H1 (cell line): ENCODE data around the gene GALNT4. TPM values are rescaled to one million over a fixed set of nuclear protein-coding genes. Genes with fewer than 3 reads are reported as not detected.

Source experiments
- CTCF ChIA-PET: fragments of 300-600 bp; sonication (Branson Sonifier 250); formaldehyde crosslinking; loops from one replicate; lab custom pipeline; 2021; ENCODE audit not compliant: partially characterized antibody; lab: Charles Lee
- POLR2A ChIA-PET: fragments of 300-600 bp; sonication (Branson Sonifier 250); formaldehyde crosslinking; loops from one replicate; lab custom pipeline; 2021; ENCODE audit warnings: inconsistent platforms; ENCODE audit not compliant: partially characterized antibody; lab: Charles Lee
- DNase-seq, 2 experiments: peaks; one replicate each; pipeline versions ENCODE4 v3.0.0 to v3.0.0-alpha.2; 2010 to 2022; ENCODE audit warnings: low spot score in 2 of 2, low read depth in 1 of 2, mixed read lengths in 1 of 2
- FAIRE-seq: peaks from 2 replicates; lab custom pipeline; 2011; peaks lifted over from hg19 to GRCh38; lab: Jason Lieb, UNC
- H2AFZ ChIP-seq: 2 replicates; pipeline ENCODE4 v1.8.1; 2012; ENCODE audit warnings: low read length, inconsistent platforms
- H2AK5ac ChIP-seq: 2 replicates; pipeline ENCODE4 v1.6.1; 2013; ENCODE audit warnings: low read depth, low read length
- H2BK120ac ChIP-seq: replicated peaks from 2 replicates; pipeline ENCODE3; 2013; ENCODE audit warnings: low read depth, low read length, inconsistent platforms
- H2BK12ac ChIP-seq: 2 replicates; pipeline ENCODE4 v1.6.1; 2013; ENCODE audit warnings: low read depth, low read length
- H2BK15ac ChIP-seq: 2 replicates; pipeline ENCODE4 v1.6.1; 2013; ENCODE audit warnings: low read length
- H2BK20ac ChIP-seq: 2 replicates; pipeline ENCODE4 v1.6.1; 2013; ENCODE audit warnings: low read length
- H2BK5ac ChIP-seq: 2 replicates; pipeline ENCODE4 v1.6.1; 2013; ENCODE audit warnings: low read depth, low read length
- H3K14ac ChIP-seq: 2 replicates; pipeline ENCODE4 v1.6.1; 2013; ENCODE audit warnings: inconsistent platforms; ENCODE audit not compliant: insufficient read length
- H3K18ac ChIP-seq: 2 replicates; pipeline ENCODE4 v1.6.1; 2013; ENCODE audit warnings: low read length; ENCODE audit errors: extremely low read depth
- H3K23ac ChIP-seq: 2 replicates; pipeline ENCODE4 v1.6.1; 2013; ENCODE audit warnings: inconsistent platforms; ENCODE audit not compliant: insufficient read length
- H3K23me2 ChIP-seq: 2 replicates; pipeline ENCODE4 v1.6.1; 2013; ENCODE audit warnings: low read depth, low read length
- H3K27ac ChIP-seq: 2 replicates; pipeline ENCODE4 v1.6.1; 2011; ENCODE audit warnings: low read depth, low read length, inconsistent platforms
- H3K27me3 ChIP-seq, 4 experiments: replicated peaks in 1 of 4; 1 replicate in 1 of 4; 2 replicates in 3 of 4; pipeline versions ENCODE4 v1.6.1 to v1.8.1; 2011 to 2013; ENCODE audit warnings: low read length in 3 of 4, mild to moderate bottlenecking in 3 of 4, inconsistent platforms in 2 of 4, mixed read lengths in 2 of 4, moderate library complexity in 1 of 4; ENCODE audit not compliant: control insufficient read depth in 3 of 4, insufficient read depth in 3 of 4; ENCODE audit errors: extremely low read depth in 1 of 4
- H3K36me3 ChIP-seq, 4 experiments: 2 replicates each; pipeline versions ENCODE4 v1.6.1 to v1.8.1; 2011 to 2013; ENCODE audit warnings: mild to moderate bottlenecking in 4 of 4, low read length in 3 of 4, moderate library complexity in 2 of 4, control low read depth in 1 of 4, inconsistent platforms in 1 of 4; ENCODE audit not compliant: insufficient read depth in 4 of 4, control insufficient read depth in 2 of 4
- H3K4ac ChIP-seq: replicated peaks from 2 replicates; pipeline ENCODE3; 2013; ENCODE audit warnings: low read length, low read depth, mixed read lengths, inconsistent platforms; ENCODE audit not compliant: insufficient read length
- H3K4me1 ChIP-seq, 4 experiments: replicated peaks in 1 of 4; 1 replicate in 1 of 4; 2 replicates in 3 of 4; pipeline versions ENCODE4 v1.6.1 to v1.8.1; 2011 to 2013; ENCODE audit warnings: low read length in 3 of 4, inconsistent platforms in 2 of 4, mixed read lengths in 1 of 4; ENCODE audit not compliant: insufficient read depth in 4 of 4, control insufficient read depth in 3 of 4
- H3K4me2 ChIP-seq, 2 experiments: 2 replicates each; pipeline versions ENCODE4 v1.6.1 to v1.8.1; 2011 to 2013; ENCODE audit warnings: low read depth in 2 of 2, low read length in 2 of 2, control low read depth in 1 of 2, inconsistent platforms in 1 of 2, mild to moderate bottlenecking in 1 of 2; ENCODE audit not compliant: insufficient read depth in 1 of 2
- H3K4me3 ChIP-seq, 4 experiments: fragments of 200-600, 300-600 bp in 1 of 4; sonication (generic), shearing (Covaris generic), sonication (Bioruptor Twin) in 1 of 4; 2 replicates each; pipeline versions ENCODE4 v1.5.1 to v1.8.1; 2011 to 2016; ENCODE audit warnings: low read length in 4 of 4, low read depth in 3 of 4, control low read depth in 2 of 4, inconsistent platforms in 2 of 4, mild to moderate bottlenecking in 2 of 4, mixed read lengths in 1 of 4, moderate library complexity in 1 of 4; ENCODE audit not compliant: insufficient read depth in 2 of 4; ENCODE audit errors: extremely low read depth in 1 of 4
- H3K56ac ChIP-seq: replicated peaks from 2 replicates; pipeline ENCODE3; 2013; ENCODE audit warnings: low read depth, mild to moderate bottlenecking, mixed read lengths, low read length, inconsistent platforms; ENCODE audit not compliant: insufficient read length
- H3K79me1 ChIP-seq: 2 replicates; pipeline ENCODE4 v1.6.1; 2013; ENCODE audit warnings: low read depth, low read length, control low read depth
- H3K79me2 ChIP-seq, 2 experiments: 2 replicates each; pipeline versions ENCODE4 v1.6.1 to v1.8.1; 2012 to 2013; ENCODE audit warnings: low read length in 2 of 2, mild to moderate bottlenecking in 2 of 2, inconsistent platforms in 1 of 2; ENCODE audit not compliant: insufficient read depth in 2 of 2, control insufficient read depth in 1 of 2
- H3K9ac ChIP-seq, 4 experiments: replicated peaks in 1 of 4; 1 replicate in 1 of 4; 2 replicates in 3 of 4; pipeline versions ENCODE4 v1.6.1 to v1.8.1; 2011 to 2013; ENCODE audit warnings: low read depth in 3 of 4, low read length in 3 of 4, control low read depth in 2 of 4, mild to moderate bottlenecking in 2 of 4, moderate library complexity in 2 of 4, inconsistent platforms in 1 of 4; ENCODE audit errors: extremely low read depth in 1 of 4
- H3K9me3 ChIP-seq, 2 experiments: 2 replicates each; pipeline versions ENCODE4 v1.6.1 to v1.8.1; 2012 to 2013; ENCODE audit warnings: mild to moderate bottlenecking in 2 of 2, moderate library complexity in 2 of 2, control low read depth in 1 of 2, inconsistent platforms in 1 of 2, low read depth in 1 of 2, low read length in 1 of 2, mixed read lengths in 1 of 2; ENCODE audit not compliant: insufficient read depth in 2 of 2
- H4K20me1 ChIP-seq, 2 experiments: replicated peaks in 1 of 2; 2 replicates each; pipeline versions ENCODE3 to v1.8.1; 2011 to 2013; ENCODE audit warnings: inconsistent platforms in 2 of 2, low read length in 2 of 2, mild to moderate bottlenecking in 1 of 2; ENCODE audit not compliant: insufficient read depth in 2 of 2, control insufficient read depth in 1 of 2
- H4K5ac ChIP-seq: 2 replicates; pipeline ENCODE4 v1.6.1; 2013; ENCODE audit warnings: low read length, low read depth, mixed read lengths, inconsistent platforms; ENCODE audit not compliant: insufficient read length
- H4K8ac ChIP-seq: 2 replicates; pipeline ENCODE4 v1.8.0; 2013; ENCODE audit warnings: mild to moderate bottlenecking, moderate library complexity, low read length, inconsistent platforms; ENCODE audit not compliant: insufficient read depth; ENCODE audit errors: extremely low read depth
- H4K91ac ChIP-seq: replicated peaks from 2 replicates; pipeline ENCODE3; 2013; ENCODE audit warnings: low read length, mixed read lengths, inconsistent platforms; ENCODE audit not compliant: insufficient read length
- BACH1 ChIP-seq: IDR thresholded peaks from 2 replicates; pipeline ENCODE4 v1.6.1; 2012; ENCODE audit warnings: low read length, improper control_type of control experiment
- FOSL1 ChIP-seq: IDR thresholded peaks from 2 replicates; pipeline ENCODE4 v1.6.1; 2011; ENCODE audit warnings: mild to moderate bottlenecking, low read depth, low read length, moderate library complexity; ENCODE audit not compliant: insufficient read depth
- RBBP5 ChIP-seq: IDR thresholded peaks from 2 replicates; pipeline ENCODE4 v1.7.1; 2012; ENCODE audit warnings: low read depth, mild to moderate bottlenecking, inconsistent platforms, low read length, moderate library complexity, borderline replicate concordance
- WGBS, 2 experiments: shearing (Covaris generic) in 1 of 2; methylation state at CpG; one replicate each; pipeline versions ENCODE4 v1.1.6 to v1.1.7; 2013 to 2015; ENCODE audit warnings: low lambda C conversion rate in 2 of 2, mixed read lengths in 2 of 2, inconsistent platforms in 1 of 2, low coverage in 1 of 2, missing lambda C conversion rate in 1 of 2; ENCODE audit not compliant: insufficient replicate concordance in 2 of 2, insufficient coverage in 1 of 2, insufficient read length in 1 of 2; ENCODE audit errors: extremely low coverage in 1 of 2, missing lambda C conversion rate in 1 of 2; 5-methylcytosine and 5-hydroxymethylcytosine counted together
- polyA plus RNA-seq, 7 experiments: library from polyadenylated mRNA; depleted of rRNA in 3 of 7; stranded (reverse) in 5 of 7; unstranded in 2 of 7; fragments of >200 nt in 5 of 7; fragments of 200-250 nt in 2 of 7; gene quantifications; 1 replicate in 5 of 7; 2 replicates in 1 of 7; 4 replicates in 1 of 7; pipeline versions ENCODE4 v1.2.1 to v1.2.3, GENCODE V29; 2011 to 2013; ENCODE audit warnings: missing spikeins in 2 of 7, mixed read lengths in 2 of 7
- total RNA-seq: library from RNA; stranded (reverse); fragmentation: NEBNext Ultra II Directional; extraction: Animal tissue kit (Norgen Biotek cat#: 25700); gene quantifications from 2 replicates; pipeline ENCODE4 v1.2.1, GENCODE V29; 2021

GALNT4 gene
- total and polyA plus RNA-seq, 2 of the 8 experiments (the other 6 are each of a cell fraction or from before 2014, with no cell fraction given), result 0.45 to 3.3 TPM

DNA sequence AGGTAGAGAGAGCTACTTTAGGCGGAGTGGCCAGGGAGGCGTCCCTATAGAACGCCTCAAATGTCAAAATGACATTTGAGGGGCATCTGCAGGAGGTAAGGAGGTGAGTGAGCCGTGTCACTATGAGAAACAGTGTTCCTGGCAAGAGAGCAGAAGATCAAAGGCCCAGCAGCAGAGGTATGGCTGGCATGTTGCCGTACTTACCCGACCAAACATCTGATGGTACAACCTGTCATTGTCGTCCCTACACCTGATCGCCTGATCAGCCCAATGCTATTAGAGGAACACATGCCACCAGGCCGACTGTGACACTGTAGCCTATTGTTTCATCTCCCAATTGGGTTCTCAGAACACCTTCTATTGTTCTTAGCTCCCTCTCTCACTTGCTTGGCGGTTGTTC, 35.2 kb upstream of the GALNT4 start:
- TF ChIP-seq FOSL1, result no peak
- no peak for TF ChIP-seq BACH1
- TF ChIP-seq RBBP5, result no peak
- Histone ChIP-seq H3K9ac (no peak overlapping the region), H3K4ac (no peak overlapping the region), H2BK120ac (no peak overlapping the region), H4K5ac (no peak overlapping the region), H3K4me3 (no peak overlapping the region), H3K4me1 (no peaks in the 10 kb centered on the region), H3K23ac (no peak overlapping the region), H2BK12ac (no peak overlapping the region), H3K23me2 (no peaks in the 10 kb centered on the region), H3K14ac (no peak overlapping the region), H3K4me2 (no peak overlapping the region), H3K79me2 (no peaks in the 10 kb centered on the region), H3K36me3 (no peaks in the 10 kb centered on the region), H2BK15ac (no peak overlapping the region), H3K56ac (no peak overlapping the region), H2BK20ac (no peak overlapping the region), H4K8ac (no peak overlapping the region), H2AFZ (no peak overlapping the region), H3K9me3 (no peaks in the 10 kb centered on the region), H3K27ac (no peak overlapping the region), H4K20me1 (no peaks in the 10 kb centered on the region), H3K27me3 (no peaks in the 10 kb centered on the region), H3K18ac (no peak overlapping the region), H4K91ac (no peak overlapping the region), H2BK5ac (no peak overlapping the region), H3K79me1 (no peaks in the 10 kb centered on the region), H2AK5ac (no peak overlapping the region)
- 97% methylated on average over 10 of the region's 10 CpGs; no CpG with 5 or more reads in 1 of the 2 experiments for WGBS, 2 experiments
- no peak for DNase-seq
- no peak for FAIRE-seq
- ChIA-PET POLR2A (no interaction called here), CTCF (no interaction called here)
